Testis (tissue), 3 donors: Measurements from ENCODE around the gene OPCML. TPM values are rescaled to one million over a fixed set of nuclear protein-coding genes. Genes with fewer than 3 reads are reported as not detected.

Experiments used
- DNase-seq: peaks from one replicate; pipeline ENCODE4 v3.0.0-alpha.2; 2019
- H3K27ac ChIP-seq, 2 donors: fragments of 200-600 bp; sonication (generic); one replicate each; pipeline ENCODE4 v1.5.1; 2019
- H3K27me3 ChIP-seq: fragments of 200-600 bp; sonication (generic); one replicate; pipeline ENCODE4 v1.5.1; 2019
- H3K36me3 ChIP-seq: fragments of 200-600 bp; sonication (generic); one replicate; pipeline ENCODE4 v1.5.1; 2017; ENCODE audit warnings: low read depth; ENCODE audit errors: missing control alignments
- H3K4me1 ChIP-seq: fragments of 200-600 bp; sonication (generic); one replicate; pipeline ENCODE4 v1.5.1; 2019
- H3K4me3 ChIP-seq, 2 donors: fragments of 200-600 bp; sonication (generic); one replicate each; pipeline ENCODE4 v1.5.1; 2017 to 2019
- H3K9me3 ChIP-seq: fragments of 200-600 bp; sonication (generic); one replicate; pipeline ENCODE4 v1.5.1; 2017
- CTCF ChIP-seq, 3 experiments: fragments of 450-650 bp in 2 of 3; fragments of 200-600 bp in 1 of 3; sonication (generic) in 1 of 3; IDR thresholded peaks; one replicate each; pipeline ENCODE4 v1.5.1; 2016 to 2019; ENCODE audit warnings: antibody characterized with exemption in 3 of 3, mild to moderate bottlenecking in 2 of 3, moderate library complexity in 1 of 3
- POLR2A ChIP-seq: fragments of 450-650 bp; IDR thresholded peaks from one replicate; pipeline ENCODE4 v1.6.1; 2017; ENCODE audit warnings: antibody characterized with exemption, mild to moderate bottlenecking, moderate library complexity
- WGBS, 2 donors: methylation state at CpG; one replicate each; pipeline ENCODE4 v1.1.5; 2018; 5-methylcytosine and 5-hydroxymethylcytosine counted together
- intact Hi-C: fragments of 100-400 bp; cut with DNase I; formaldehyde crosslinking; loops from one replicate; pipeline ENCODE4 v1.15.1; 2023; ENCODE audit warnings: low total_unique reads
- polyA plus RNA-seq: library from polyadenylated mRNA; stranded (reverse); fragments of 350-450 nt; fragmentation: Illumina TruSeq; extraction: RNeasy Lipid Tissue Mini Kit (QIAGEN cat#74804); gene quantifications from one replicate; pipeline ENCODE4 v1.2.3, GENCODE V29; 2014; ENCODE audit warnings: low read depth, low replicate concordance; ENCODE audit not compliant: insufficient read depth
- total RNA-seq, 2 donors: library from RNA; depleted of rRNA; stranded (reverse); fragments of >200 nt; gene quantifications; one replicate each; pipeline ENCODE4 v1.2.3, GENCODE V29; 2016

Gene OPCML
- total and polyA plus RNA-seq, 3 donors from 2014 or later: 0.16 to 2.7 (median 0.62) TPM

GRCh38 chr11:132564091-132564885, 968.0 kb downstream of the OPCML start:
- TF ChIP-seq CTCF (IDR thresholded peaks at IDR 0.05) (no peak), POLR2A (no peak)
- WGBS, 2 donors: 88 to 93% methylated on average over 8 of the region's 8 CpGs
- DNase-seq: no peak
- Histone ChIP-seq H3K36me3 (no peaks in the 10 kb centered on the region), H3K27me3 (no peaks in the 10 kb centered on the region), H3K4me3 (no peak overlapping the region), H3K27ac (no peak overlapping the region), H3K4me1 (no peaks in the 10 kb centered on the region), H3K9me3 (no peaks in the 10 kb centered on the region)
- intact Hi-C loops: no loop called here

- no peaks in the 10 kb centered on the region for H3K36me3 ChIP-seq
- 81 to 89% methylated on average over 2 of the region's 2 CpGs for WGBS, 2 donors
- H3K4me3 ChIP-seq: no peak overlapping the region
- no peaks in the 10 kb centered on the region for H3K9me3 ChIP-seq
- intact Hi-C loops: no loop called here
- H3K4me1 ChIP-seq: no peaks in the 10 kb centered on the region
- no peak overlapping the region for H3K27ac ChIP-seq
- DNase-seq: no peak
- H3K27me3 ChIP-seq: no peaks in the 10 kb centered on the region
- no peak for TF ChIP-seq CTCF (IDR thresholded peaks at IDR 0.05)
- no peak for TF ChIP-seq POLR2A
These were observed 969.3 kb downstream of the OPCML start for GRCh38 chr11:132563050-132563449.

- Histone ChIP-seq H3K27ac (no peak overlapping the region), H3K4me1 (no peaks in the 10 kb centered on the region), H3K9me3 (no peaks in the 10 kb centered on the region), H3K27me3 (no peaks in the 10 kb centered on the region), H3K36me3 (no peaks in the 10 kb centered on the region), H3K4me3 (no peak overlapping the region)
- intact Hi-C loops: no loop called here
- TF ChIP-seq POLR2A (no peak), CTCF (IDR thresholded peaks at IDR 0.05) (no peak)
- 85 to 89% methylated on average over 2 of the region's 2 CpGs for WGBS, 2 donors
- DNase-seq: no peak
These were observed 970.4 kb downstream of the OPCML start for GRCh38 chr11:132561937-132562336.

- intact Hi-C loops: no loop called here
- H3K27me3 ChIP-seq: no peaks in the 10 kb centered on the region
These were observed 972.8 kb downstream of the OPCML start for GRCh38 chr11:132559331-132560036.

More at GRCh38 chr11:132559331-132560036, 972.8 kb downstream of the OPCML start:
- WGBS, 2 donors: 52 to 62% methylated on average over 5 of the region's 5 CpGs
- no peak for DNase-seq
- no peaks in the 10 kb centered on the region for H3K36me3 ChIP-seq
- no peak overlapping the region for H3K27ac ChIP-seq
- H3K4me3 ChIP-seq: no peak overlapping the region
- no peaks in the 10 kb centered on the region for H3K9me3 ChIP-seq
- no peaks in the 10 kb centered on the region for H3K4me1 ChIP-seq
- TF ChIP-seq CTCF (IDR thresholded peaks at IDR 0.05) (no peak), POLR2A (no peak)
